ENCODE data around the gene AURKB. TPM values are rescaled to one million over a fixed set of nuclear protein-coding genes. Genes with fewer than 3 reads are reported as not detected.
A peak's percentile ranks its signal among the peaks of the same experiment; 100 is the strongest.

The AURKB gene
- total and polyA plus RNA-seq, 2 of the 13 experiments (the other 11 are each of a cell fraction or from before 2014, with no cell fraction given), result 29.5 to 75.3 TPM

DNA sequence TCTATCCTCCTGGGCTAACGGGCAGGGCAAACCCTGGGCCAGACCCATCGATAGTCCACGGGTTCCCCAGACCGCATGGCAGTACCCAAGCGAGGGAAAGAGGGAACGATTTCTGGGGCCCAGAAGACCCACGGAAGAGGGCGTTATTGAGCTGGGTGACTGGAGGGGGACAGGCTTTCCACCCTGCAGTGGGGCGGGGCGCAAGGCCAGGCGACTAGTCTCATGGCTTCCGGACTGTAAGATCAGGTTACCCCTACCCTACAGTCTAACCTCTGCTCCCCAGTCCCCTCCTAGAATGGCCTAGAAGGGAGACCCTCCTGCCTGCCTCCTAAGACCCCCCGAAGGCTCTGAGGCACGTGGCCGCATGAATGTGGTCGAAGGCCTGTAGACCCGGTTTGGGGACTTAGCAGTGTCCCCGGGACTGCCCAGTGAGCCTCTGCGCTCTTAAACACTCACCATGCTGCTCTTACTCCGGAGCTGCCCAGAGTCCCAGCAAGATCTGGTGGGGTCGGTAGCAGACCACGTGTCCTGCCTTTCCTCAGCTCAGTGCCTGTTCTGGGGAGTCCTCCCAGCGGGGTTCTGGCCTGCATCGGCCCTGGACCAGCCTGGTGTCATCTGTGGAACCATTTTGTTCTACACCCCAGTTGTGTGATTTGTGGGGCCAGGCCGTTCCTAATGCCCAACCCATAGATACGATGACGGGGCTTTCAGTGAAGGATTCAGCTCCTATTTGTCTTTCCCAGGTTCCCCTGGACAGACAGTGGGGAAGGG is 13.2 kb upstream of the AURKB start (continued):
- TF ChIP-seq SPEN (CRISPR knock-in tag; IDR thresholded peaks at IDR 0.05; ENCODE audit: low read depth) (no peak; the same call in 1 of the 2 replicates), TARDBP (CRISPR knock-in tag; IDR thresholded peaks at IDR 0.05) (peak; percentile 62), ZNF781 (CRISPR knock-in tag; IDR thresholded peaks at IDR 0.05; ENCODE audit: borderline replicate concordance, not compliant biosample characterization) (peak; percentile 87), ZNF737 (CRISPR knock-in tag; IDR thresholded peaks at IDR 0.05; ENCODE audit: borderline replicate concordance) (no peak), SALL1 (CRISPR knock-in tag; IDR thresholded peaks at IDR 0.05) (no peak), TCF12 (IDR thresholded peaks at IDR 0.05) (no peak), TCF12 (CRISPR knock-in tag; IDR thresholded peaks at IDR 0.05) (no peak), ARID2 (CRISPR knock-in tag; IDR thresholded peaks at IDR 0.05; ENCODE audit: borderline replicate concordance) (0 out of 2 replicates have a peak, but pooled peaks have one; percentile 76), ZC3H4 (CRISPR knock-in tag; IDR thresholded peaks at IDR 0.05; ENCODE audit: borderline replicate concordance) (peak; percentile 62; the same call in 1 of the 2 replicates), TAF1 (CRISPR knock-in tag; IDR thresholded peaks at IDR 0.05) (no peak), SOX5 (CRISPR knock-in tag; IDR thresholded peaks at IDR 0.05; ENCODE audit: borderline replicate concordance) (0 out of 2 replicates have a peak, but pooled peaks have one; percentile 8), THAP11 (CRISPR knock-in tag; IDR thresholded peaks at IDR 0.05) (0 out of 2 replicates have a peak, but pooled peaks have one; percentile 1), ZNF446 (CRISPR knock-in tag; IDR thresholded peaks at IDR 0.05) (0 out of 2 replicates have a peak, but pooled peaks have one; percentile 24), CEBPB (IDR thresholded peaks at IDR 0.05; ENCODE audit: borderline replicate concordance, low read depth, low read length) (no peak), ZNF747 (CRISPR knock-in tag; IDR thresholded peaks at IDR 0.05; ENCODE audit: borderline replicate concordance) (peak; percentile 17; the same call in 1 of the 2 replicates), ZNF260 (CRISPR knock-in tag; IDR thresholded peaks at IDR 0.05; ENCODE audit: borderline replicate concordance, low read depth) (0 out of 2 replicates have a peak, but pooled peaks have one; percentile 35), HOXA5 (CRISPR knock-in tag; IDR thresholded peaks at IDR 0.05) (peak; percentile 28; the same call in 1 of the 2 replicates), KDM5B (CRISPR knock-in tag; IDR thresholded peaks at IDR 0.05; ENCODE audit: borderline replicate concordance) (peak; percentile 26; the same call in 1 of the 2 replicates), SYNCRIP (IDR thresholded peaks at IDR 0.05; ENCODE audit: insufficient read depth, low read depth, low read length) (no peak)
- TF ChIP-seq, protein P1, sequence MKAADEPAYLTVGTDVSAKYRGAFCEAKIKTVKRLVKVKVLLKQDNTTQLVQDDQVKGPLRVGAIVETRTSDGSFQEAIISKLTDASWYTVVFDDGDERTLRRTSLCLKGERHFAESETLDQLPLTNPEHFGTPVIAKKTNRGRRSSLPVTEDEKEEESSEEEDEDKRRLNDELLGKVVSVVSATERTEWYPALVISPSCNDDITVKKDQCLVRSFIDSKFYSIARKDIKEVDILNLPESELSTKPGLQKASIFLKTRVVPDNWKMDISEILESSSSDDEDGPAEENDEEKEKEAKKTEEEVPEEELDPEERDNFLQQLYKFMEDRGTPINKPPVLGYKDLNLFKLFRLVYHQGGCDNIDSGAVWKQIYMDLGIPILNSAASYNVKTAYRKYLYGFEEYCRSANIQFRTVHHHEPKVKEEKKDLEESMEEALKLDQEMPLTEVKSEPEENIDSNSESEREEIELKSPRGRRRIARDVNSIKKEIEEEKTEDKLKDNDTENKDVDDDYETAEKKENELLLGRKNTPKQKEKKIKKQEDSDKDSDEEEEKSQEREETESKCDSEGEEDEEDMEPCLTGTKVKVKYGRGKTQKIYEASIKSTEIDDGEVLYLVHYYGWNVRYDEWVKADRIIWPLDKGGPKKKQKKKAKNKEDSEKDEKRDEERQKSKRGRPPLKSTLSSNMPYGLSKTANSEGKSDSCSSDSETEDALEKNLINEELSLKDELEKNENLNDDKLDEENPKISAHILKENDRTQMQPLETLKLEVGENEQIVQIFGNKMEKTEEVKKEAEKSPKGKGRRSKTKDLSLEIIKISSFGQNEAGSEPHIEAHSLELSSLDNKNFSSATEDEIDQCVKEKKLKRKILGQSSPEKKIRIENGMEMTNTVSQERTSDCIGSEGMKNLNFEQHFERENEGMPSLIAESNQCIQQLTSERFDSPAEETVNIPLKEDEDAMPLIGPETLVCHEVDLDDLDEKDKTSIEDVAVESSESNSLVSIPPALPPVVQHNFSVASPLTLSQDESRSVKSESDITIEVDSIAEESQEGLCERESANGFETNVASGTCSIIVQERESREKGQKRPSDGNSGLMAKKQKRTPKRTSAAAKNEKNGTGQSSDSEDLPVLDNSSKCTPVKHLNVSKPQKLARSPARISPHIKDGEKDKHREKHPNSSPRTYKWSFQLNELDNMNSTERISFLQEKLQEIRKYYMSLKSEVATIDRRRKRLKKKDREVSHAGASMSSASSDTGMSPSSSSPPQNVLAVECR (CRISPR knock-in tag; IDR thresholded peaks at IDR 0.05; ENCODE audit: borderline replicate concordance), result peak; percentile 58
- TF ChIP-seq, protein P2, sequence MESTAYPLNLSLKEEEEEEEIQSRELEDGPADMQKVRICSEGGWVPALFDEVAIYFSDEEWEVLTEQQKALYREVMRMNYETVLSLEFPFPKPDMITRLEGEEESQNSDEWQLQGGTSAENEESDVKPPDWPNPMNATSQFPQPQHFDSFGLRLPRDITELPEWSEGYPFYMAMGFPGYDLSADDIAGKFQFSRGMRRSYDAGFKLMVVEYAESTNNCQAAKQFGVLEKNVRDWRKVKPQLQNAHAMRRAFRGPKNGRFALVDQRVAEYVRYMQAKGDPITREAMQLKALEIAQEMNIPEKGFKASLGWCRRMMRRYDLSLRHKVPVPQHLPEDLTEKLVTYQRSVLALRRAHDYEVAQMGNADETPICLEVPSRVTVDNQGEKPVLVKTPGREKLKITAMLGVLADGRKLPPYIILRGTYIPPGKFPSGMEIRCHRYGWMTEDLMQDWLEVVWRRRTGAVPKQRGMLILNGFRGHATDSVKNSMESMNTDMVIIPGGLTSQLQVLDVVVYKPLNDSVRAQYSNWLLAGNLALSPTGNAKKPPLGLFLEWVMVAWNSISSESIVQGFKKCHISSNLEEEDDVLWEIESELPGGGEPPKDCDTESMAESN (CRISPR knock-in tag; conservative IDR thresholded peaks at IDR 0.05), result peak; percentile 12; the same call in 1 of the 2 replicates
- TF ChIP-seq, protein P3, sequence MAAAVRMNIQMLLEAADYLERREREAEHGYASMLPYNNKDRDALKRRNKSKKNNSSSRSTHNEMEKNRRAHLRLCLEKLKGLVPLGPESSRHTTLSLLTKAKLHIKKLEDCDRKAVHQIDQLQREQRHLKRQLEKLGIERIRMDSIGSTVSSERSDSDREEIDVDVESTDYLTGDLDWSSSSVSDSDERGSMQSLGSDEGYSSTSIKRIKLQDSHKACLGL (CRISPR knock-in tag; IDR thresholded peaks at IDR 0.05), result peak; percentile 52

Data from HepG2 (cell line).